NK-92 treated with Interleukin-12 subunit alpha and Interleukin-12 subunit beta, amount 100 ng/mL, for 24 hours (cell line): ENCODE data around the gene IL17B.

Experiments
- DNase-seq: peaks from one replicate; lab custom pipeline; 2025; lab: John Stamatoyannopoulos, UW

The IL17B gene

GRCh38 chr5:149379177-149379761 is at the start of gene IL17B:
Gene IL17B (minus strand): TSS chr5:149379292. CDS start chr5:149379225, 67 bp downstream.
- DNase-seq, result no peak

- DNase-seq, result no peak
Measured at GRCh38 chr5:149428032-149428431, 48.9 kb upstream of the IL17B start.

- DNase-seq, result no peak
Measured at GRCh38 chr5:149427374-149427773, 48.3 kb upstream of the IL17B start.

- DNase-seq, result no peak
Measured at GRCh38 chr5:149426931-149427330, 47.8 kb upstream of the IL17B start.

- DNase-seq, result no peak
Measured at GRCh38 chr5:149425729-149426128, 46.6 kb upstream of the IL17B start.

- no peak for DNase-seq
Measured at GRCh38 chr5:149424371-149425315, 45.6 kb upstream of the IL17B start.

GRCh38 chr5:149423794-149424268 is 44.7 kb upstream of the IL17B start:
- no peak for DNase-seq

GRCh38 chr5:149423049-149423793 is 44.1 kb upstream of the IL17B start:
- no peak for DNase-seq

GRCh38 chr5:149422366-149423048 is 43.4 kb upstream of the IL17B start:
- DNase-seq, result no peak

- no peak for DNase-seq
Measured at GRCh38 chr5:149421834-149422233, 42.7 kb upstream of the IL17B start.

GRCh38 chr5:149421372-149421685 is 42.2 kb upstream of the IL17B start:
- DNase-seq, result no peak

GRCh38 chr5:149420545-149421371 is 41.7 kb upstream of the IL17B start:
- DNase-seq, result no peak

GRCh38 chr5:149419859-149420544 is 40.9 kb upstream of the IL17B start:
- no peak for DNase-seq

- DNase-seq, result no peak
Measured at GRCh38 chr5:149419532-149419858, 40.4 kb upstream of the IL17B start.

- DNase-seq, result no peak
Measured at GRCh38 chr5:149418910-149419531, 39.9 kb upstream of the IL17B start.

- no peak for DNase-seq
Measured at GRCh38 chr5:149417711-149418368, 38.7 kb upstream of the IL17B start.

GRCh38 chr5:149416987-149417710 is 38.1 kb upstream of the IL17B start:
- DNase-seq, result no peak

GRCh38 chr5:149415066-149415967 is 36.2 kb upstream of the IL17B start:
- no peak for DNase-seq
